ENCODE results near the gene TMEM120B.

DNA sequence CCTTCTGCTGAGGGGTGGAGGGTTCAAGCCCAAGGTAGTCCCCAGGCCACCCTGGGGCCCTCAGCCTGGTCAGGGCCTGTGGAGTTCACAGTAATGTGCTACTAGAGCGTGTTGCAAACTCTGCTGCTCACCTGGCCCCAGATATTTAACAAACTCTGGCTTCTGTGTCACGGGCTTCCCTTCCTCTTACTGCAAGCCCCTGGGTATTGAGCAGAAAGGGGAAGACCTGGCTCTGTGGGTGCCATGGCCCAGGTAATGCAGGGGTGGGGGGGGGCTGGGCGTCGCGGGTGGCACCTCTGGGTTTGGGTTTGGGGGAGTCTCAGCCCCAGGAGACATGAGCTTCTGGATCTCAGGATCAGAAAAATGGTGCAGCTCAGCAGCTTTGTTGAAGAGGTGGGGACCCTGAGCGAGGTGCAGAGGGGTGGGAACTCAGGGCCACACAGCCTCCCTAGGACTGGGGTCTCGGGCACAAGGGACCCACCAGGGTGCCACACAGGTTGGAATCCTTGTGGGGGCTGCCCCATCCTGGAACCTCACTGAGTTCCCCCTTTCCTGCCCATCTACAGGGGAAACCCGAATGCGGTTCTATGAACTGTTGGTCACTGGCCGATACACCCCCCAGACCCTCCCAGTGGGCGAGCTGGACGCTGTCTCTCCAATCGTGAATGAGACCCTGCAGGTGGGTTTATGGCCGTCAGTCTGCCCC lies 95.2 kb downstream of the TMEM120B start:
- TF ChIP-seq BHLHE40 (IDR thresholded peaks at IDR 0.05; ENCODE audit: borderline replicate concordance), result no peak
- TF ChIP-seq LEF1 (IDR thresholded peaks at IDR 0.05; ENCODE audit: borderline replicate concordance), result no peak
- no peak for TF ChIP-seq ARNT (IDR thresholded peaks at IDR 0.05)
- TF ChIP-seq ELF4 (IDR thresholded peaks at IDR 0.05), result no peak
- no peak for TF ChIP-seq FOXM1 (IDR thresholded peaks at IDR 0.05; ENCODE audit: borderline replicate concordance)
